Brain microvascular endothelial cell (primary cell): Measurements from ENCODE around the gene FEZF2.

Experiments
- DNase-seq: peaks from one replicate; pipeline ENCODE4 v3.0.0-alpha.2; 2020
- H3K27ac ChIP-seq: fragments of 250-450 bp; sonication (Bioruptor Pico); 2 replicates; pipeline ENCODE4 v1.5.1; 2020; ENCODE audit warnings: mild to moderate bottlenecking, moderate library complexity
- H3K27me3 ChIP-seq: fragments of 250-450 bp; sonication (Bioruptor Pico); replicated peaks from 2 replicates; pipeline ENCODE4 v1.5.1; 2020; ENCODE audit warnings: mild to moderate bottlenecking
- H3K36me3 ChIP-seq: fragments of 250-450 bp; sonication (Bioruptor Pico); replicated peaks from 2 replicates; pipeline ENCODE4 v1.5.1; 2020; ENCODE audit warnings: mild to moderate bottlenecking
- H3K4me3 ChIP-seq: 2 replicates; pipeline ENCODE4 v1.5.1; 2011; ENCODE audit warnings: low read depth, mild to moderate bottlenecking, control low read depth, low read length, moderate library complexity
- CTCF ChIP-seq: IDR thresholded peaks from 2 replicates; pipeline ENCODE4 v1.5.1; 2011; ENCODE audit warnings: low read depth, mild to moderate bottlenecking, moderate library complexity, low read length, control low read depth, inconsistent platforms; ENCODE audit errors: missing control alignments
- in situ Hi-C: cut with HindIII; loops from 2 replicates; pipeline ENCODE4 v1.10.0; 2017; ENCODE audit warnings: low sequenced_read_pairs, low pct_ligation_motif_present

The FEZF2 gene

GRCh38 chr3:62371720-62372591 is 1.4 kb downstream of the FEZF2 start:
- no peak overlapping the region for H3K4me3 ChIP-seq
- no peaks in the 10 kb centered on the region for H3K36me3 ChIP-seq
- H3K27me3 ChIP-seq: peaks cover 96% of the 10 kb centered on the region
- H3K27ac ChIP-seq: no peak overlapping the region
- no peak for TF ChIP-seq CTCF
- no peak for DNase-seq
- in situ Hi-C loops: no loop called here

- TF ChIP-seq CTCF: no peak
- in situ Hi-C loops: no loop called here
- H3K4me3 ChIP-seq: no peak overlapping the region
- peaks cover 96% of the 10 kb centered on the region for H3K27me3 ChIP-seq
- DNase-seq: no peak
- no peaks in the 10 kb centered on the region for H3K36me3 ChIP-seq
- no peak overlapping the region for H3K27ac ChIP-seq
Observed at GRCh38 chr3:62370858-62371719, 2.3 kb downstream of the FEZF2 start.

- Histone ChIP-seq H3K27ac (no peak overlapping the region), H3K27me3 (peaks cover 97% of the 10 kb centered on the region), H3K4me3 (no peak overlapping the region), H3K36me3 (no peaks in the 10 kb centered on the region)
- TF ChIP-seq CTCF: no peak
- no peak for DNase-seq
- in situ Hi-C loops: no loop called here
Observed at GRCh38 chr3:62370112-62370857, 3.1 kb downstream of the FEZF2 start.

GRCh38 chr3:62369476-62369743 is 3.9 kb downstream of the FEZF2 start:
- TF ChIP-seq CTCF: no peak
- H3K36me3 ChIP-seq: no peaks in the 10 kb centered on the region
- H3K4me3 ChIP-seq: no peak overlapping the region
- H3K27ac ChIP-seq: no peak overlapping the region
- in situ Hi-C loops: no loop called here
- H3K27me3 ChIP-seq: peaks cover 97% of the 10 kb centered on the region
- DNase-seq: no peak

- in situ Hi-C loops: no loop called here
- Histone ChIP-seq H3K4me3 (no peak overlapping the region), H3K27ac (no peak overlapping the region), H3K27me3 (peaks cover 95% of the 10 kb centered on the region), H3K36me3 (no peaks in the 10 kb centered on the region)
- no peak for DNase-seq
- no peak for TF ChIP-seq CTCF
Observed at GRCh38 chr3:62368705-62369475, 4.5 kb downstream of the FEZF2 start.
